ENCODE data around the gene FNDC3B.

DNA sequence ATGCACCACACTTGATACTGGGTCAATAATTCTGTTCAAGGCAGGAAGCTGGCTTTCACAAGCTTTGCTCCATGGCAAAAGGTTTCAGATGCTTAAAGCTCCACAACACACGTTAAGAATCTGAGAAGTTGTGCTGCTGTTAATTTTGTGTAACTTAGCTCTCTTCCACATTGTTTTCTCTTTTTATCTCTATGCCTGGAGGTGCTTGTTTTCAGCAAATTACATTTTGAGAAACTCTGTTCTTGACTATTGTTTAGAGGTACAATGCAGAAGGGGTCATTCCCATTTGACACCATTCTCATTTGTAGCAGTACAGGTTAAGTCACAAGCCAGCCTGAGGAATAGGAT lies 156.0 kb downstream of the FNDC3B start:
- TF ChIP-seq JUND (IDR thresholded peaks at IDR 0.05) (no peak), YY1 (IDR thresholded peaks at IDR 0.05) (no peak), TAF1 (conservative IDR thresholded peaks at IDR 0.05) (no peak), RAD21 (IDR thresholded peaks at IDR 0.05) (no peak), SP1 (IDR thresholded peaks at IDR 0.05) (no peak)
- TF ChIP-seq, protein P1, sequence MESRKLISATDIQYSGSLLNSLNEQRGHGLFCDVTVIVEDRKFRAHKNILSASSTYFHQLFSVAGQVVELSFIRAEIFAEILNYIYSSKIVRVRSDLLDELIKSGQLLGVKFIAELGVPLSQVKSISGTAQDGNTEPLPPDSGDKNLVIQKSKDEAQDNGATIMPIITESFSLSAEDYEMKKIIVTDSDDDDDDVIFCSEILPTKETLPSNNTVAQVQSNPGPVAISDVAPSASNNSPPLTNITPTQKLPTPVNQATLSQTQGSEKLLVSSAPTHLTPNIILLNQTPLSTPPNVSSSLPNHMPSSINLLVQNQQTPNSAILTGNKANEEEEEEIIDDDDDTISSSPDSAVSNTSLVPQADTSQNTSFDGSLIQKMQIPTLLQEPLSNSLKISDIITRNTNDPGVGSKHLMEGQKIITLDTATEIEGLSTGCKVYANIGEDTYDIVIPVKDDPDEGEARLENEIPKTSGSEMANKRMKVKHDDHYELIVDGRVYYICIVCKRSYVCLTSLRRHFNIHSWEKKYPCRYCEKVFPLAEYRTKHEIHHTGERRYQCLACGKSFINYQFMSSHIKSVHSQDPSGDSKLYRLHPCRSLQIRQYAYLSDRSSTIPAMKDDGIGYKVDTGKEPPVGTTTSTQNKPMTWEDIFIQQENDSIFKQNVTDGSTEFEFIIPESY (IDR thresholded peaks at IDR 0.05) = no peak
- TF ChIP-seq, protein P2, sequence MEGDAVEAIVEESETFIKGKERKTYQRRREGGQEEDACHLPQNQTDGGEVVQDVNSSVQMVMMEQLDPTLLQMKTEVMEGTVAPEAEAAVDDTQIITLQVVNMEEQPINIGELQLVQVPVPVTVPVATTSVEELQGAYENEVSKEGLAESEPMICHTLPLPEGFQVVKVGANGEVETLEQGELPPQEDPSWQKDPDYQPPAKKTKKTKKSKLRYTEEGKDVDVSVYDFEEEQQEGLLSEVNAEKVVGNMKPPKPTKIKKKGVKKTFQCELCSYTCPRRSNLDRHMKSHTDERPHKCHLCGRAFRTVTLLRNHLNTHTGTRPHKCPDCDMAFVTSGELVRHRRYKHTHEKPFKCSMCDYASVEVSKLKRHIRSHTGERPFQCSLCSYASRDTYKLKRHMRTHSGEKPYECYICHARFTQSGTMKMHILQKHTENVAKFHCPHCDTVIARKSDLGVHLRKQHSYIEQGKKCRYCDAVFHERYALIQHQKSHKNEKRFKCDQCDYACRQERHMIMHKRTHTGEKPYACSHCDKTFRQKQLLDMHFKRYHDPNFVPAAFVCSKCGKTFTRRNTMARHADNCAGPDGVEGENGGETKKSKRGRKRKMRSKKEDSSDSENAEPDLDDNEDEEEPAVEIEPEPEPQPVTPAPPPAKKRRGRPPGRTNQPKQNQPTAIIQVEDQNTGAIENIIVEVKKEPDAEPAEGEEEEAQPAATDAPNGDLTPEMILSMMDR (IDR thresholded peaks at IDR 0.05; ENCODE audit: low read depth, low read length, missing input control) = no peak
- TF ChIP-seq, protein P3, sequence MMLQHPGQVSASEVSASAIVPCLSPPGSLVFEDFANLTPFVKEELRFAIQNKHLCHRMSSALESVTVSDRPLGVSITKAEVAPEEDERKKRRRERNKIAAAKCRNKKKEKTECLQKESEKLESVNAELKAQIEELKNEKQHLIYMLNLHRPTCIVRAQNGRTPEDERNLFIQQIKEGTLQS (IDR thresholded peaks at IDR 0.05) = no peak
- TF ChIP-seq, protein P4, sequence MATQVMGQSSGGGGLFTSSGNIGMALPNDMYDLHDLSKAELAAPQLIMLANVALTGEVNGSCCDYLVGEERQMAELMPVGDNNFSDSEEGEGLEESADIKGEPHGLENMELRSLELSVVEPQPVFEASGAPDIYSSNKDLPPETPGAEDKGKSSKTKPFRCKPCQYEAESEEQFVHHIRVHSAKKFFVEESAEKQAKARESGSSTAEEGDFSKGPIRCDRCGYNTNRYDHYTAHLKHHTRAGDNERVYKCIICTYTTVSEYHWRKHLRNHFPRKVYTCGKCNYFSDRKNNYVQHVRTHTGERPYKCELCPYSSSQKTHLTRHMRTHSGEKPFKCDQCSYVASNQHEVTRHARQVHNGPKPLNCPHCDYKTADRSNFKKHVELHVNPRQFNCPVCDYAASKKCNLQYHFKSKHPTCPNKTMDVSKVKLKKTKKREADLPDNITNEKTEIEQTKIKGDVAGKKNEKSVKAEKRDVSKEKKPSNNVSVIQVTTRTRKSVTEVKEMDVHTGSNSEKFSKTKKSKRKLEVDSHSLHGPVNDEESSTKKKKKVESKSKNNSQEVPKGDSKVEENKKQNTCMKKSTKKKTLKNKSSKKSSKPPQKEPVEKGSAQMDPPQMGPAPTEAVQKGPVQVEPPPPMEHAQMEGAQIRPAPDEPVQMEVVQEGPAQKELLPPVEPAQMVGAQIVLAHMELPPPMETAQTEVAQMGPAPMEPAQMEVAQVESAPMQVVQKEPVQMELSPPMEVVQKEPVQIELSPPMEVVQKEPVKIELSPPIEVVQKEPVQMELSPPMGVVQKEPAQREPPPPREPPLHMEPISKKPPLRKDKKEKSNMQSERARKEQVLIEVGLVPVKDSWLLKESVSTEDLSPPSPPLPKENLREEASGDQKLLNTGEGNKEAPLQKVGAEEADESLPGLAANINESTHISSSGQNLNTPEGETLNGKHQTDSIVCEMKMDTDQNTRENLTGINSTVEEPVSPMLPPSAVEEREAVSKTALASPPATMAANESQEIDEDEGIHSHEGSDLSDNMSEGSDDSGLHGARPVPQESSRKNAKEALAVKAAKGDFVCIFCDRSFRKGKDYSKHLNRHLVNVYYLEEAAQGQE (IDR thresholded peaks at IDR 0.05) = no peak
- TF ChIP-seq, protein P5, sequence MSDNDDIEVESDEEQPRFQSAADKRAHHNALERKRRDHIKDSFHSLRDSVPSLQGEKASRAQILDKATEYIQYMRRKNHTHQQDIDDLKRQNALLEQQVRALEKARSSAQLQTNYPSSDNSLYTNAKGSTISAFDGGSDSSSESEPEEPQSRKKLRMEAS (IDR thresholded peaks at IDR 0.05) = no peak

All from liver (tissue), 3 donors.